NCI-H226 (cell line): ENCODE measurements around the gene CETP.
A peak's percentile ranks its signal among the peaks of the same experiment; 100 is the strongest.
"Not testable (repeated sequence)": the region's sequence is repeated elsewhere in the genome, so short reads cannot be mapped to it uniquely, and the experiment has no call there.

Experiments
- DNase-seq: peaks from one replicate; pipeline ENCODE4 v3.0.0-alpha.2; 2015

Gene CETP

DNA sequence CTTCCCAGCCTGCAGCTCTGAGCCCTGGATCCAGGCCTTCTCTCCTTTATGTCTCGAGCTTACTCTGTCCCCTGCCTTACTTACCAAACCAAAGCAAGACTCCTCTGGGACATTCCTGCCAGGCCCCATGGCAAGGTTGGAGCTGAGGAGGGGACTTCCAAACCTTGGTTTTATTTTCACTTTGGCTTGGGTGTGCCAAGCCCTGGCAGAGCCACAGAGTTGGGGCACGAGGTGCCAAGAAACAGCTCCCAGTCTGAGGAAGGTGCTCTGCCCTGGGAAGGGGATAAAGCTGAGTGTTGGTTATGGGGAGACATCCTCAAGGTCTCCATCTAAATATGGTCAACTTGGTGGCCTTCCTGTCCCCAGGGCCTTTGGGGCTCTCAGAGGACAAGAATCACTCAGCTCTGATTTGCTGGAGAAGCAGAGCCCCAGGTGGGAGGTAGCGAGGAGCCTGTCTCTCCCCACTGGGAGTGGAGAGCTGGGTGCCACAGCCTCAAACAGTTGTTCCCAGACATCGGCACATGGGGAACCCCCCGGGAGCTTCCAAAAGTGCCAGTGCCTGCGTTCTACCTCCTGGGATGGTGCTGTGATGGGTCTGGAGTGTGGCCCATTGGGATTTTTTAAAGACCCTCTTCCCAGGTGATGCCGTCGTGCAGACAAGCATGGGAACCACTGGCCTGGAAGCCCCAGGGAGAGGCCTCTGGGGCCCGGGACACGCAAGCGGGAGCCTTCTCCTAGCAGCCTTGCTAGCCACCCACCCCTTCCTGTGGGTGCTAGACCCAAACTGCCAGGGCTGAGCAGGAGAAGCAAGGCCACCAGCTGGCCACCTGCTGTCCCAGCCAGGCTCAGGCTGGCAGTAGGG, 37.9 kb downstream of the CETP start:
- no peak for DNase-seq

DNA sequence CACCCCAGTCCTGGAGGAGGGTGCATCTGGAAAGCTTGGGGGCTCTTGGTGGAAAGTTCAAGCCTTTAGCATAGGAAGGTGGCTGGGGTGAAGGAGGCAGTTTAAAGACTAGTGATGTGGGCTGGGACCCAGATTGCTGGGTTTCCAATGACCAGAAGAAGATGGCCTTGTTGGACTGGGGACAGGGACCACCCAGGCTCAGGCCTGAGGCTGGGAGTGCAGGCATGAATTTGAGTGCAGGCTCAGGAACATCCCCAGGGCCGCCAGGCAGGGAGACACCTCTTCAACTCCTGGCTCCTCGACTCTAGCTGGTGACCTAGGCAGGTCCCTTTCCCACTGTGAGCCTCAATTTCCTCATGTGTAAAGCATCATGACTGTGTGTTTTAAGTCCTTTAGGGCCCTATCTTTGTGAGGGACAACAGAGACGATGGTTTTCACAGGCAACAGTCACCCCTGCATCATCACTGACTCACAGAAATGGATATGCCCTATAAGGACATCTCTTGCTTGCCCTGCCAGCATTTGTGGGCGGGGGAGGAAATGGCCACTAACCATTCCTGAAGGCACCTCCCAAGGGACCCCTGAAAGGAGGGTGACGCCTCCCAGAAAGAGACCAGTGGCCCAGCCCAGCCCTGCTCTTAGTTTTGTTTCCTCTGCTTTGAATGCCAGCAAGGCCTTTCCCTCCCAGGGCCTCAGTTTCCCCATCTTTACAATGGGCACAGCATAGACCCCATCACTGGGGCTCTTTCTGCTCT, 38.7 kb downstream of the CETP start:
- peak; percentile 37 for DNase-seq

DNA sequence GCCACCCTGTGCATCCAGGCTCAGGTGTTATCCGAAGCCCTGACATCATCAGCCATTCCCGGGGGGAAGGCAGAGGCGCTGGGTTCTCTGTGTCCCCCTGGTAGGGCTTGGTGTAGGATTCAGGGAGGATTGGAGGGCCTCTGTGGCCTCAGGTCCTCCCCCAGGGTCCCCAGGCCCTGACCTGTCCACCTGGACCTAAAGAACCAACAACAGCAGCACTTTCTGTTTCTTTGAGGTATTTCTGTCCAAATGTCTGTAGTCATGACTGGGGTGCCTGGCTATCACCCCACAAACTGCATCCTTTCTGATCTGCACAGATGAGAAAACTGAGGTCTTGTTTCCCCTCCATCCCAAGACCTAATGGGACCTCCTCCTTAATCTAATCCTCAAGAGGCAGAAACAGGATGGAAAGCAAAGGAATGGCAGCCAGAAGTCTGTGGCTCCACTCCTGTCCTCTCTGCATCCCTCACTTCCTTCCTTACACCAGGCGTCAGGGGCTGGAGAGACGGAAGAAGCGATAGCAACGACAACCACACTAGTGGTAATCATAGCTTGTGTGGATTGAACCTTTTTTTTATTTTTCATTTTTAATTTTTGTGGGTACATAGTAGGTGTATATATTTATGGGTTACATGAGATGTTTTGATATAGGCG, 39.4 kb downstream of the CETP start:
- DNase-seq = no peak

DNA sequence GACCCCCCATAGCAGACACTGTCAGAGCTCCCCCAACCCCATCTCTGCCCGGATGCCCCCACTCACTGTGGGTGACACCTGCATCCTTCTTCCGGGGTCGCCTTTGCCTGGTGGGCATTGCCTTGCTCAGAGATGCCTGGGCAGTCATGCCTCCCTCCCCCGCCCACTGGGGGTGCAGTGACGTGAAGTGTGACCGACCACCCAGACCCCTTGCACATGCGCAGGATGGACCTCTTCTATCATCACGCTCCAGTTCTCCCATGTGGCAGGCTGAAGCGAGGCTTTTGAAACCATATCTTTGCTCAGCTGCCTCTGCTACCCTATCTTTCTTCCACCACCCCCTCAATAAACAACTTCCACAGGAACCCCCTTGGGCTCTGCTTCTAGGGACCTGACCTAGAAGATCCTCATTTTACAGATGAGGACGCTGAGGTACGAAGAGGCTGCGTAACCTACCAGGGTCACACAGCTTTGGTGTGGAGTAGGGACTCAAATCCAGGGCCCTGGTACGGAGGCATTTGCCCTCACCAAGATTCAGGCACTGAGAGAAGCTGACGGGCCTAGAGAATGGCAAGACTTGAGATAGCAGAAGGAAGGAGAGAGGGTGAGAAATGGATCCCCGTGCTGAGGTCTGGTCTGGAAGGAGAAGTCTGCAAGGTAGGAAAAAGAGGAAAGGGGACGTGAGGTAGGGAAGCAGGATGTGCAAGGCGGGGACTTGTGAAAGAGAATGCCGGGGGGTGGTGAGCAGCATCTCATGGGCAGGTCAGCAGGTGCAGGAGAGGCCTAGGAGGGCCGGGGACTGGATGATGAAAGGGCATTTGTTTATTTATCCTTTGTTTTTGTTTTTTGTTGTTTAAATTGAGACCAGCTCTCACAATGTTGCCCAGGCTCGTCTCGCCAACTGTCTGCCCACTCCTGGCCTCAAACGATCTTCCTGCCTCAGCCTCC, 42.0 kb downstream of the CETP start:
- DNase-seq = no peak

DNA sequence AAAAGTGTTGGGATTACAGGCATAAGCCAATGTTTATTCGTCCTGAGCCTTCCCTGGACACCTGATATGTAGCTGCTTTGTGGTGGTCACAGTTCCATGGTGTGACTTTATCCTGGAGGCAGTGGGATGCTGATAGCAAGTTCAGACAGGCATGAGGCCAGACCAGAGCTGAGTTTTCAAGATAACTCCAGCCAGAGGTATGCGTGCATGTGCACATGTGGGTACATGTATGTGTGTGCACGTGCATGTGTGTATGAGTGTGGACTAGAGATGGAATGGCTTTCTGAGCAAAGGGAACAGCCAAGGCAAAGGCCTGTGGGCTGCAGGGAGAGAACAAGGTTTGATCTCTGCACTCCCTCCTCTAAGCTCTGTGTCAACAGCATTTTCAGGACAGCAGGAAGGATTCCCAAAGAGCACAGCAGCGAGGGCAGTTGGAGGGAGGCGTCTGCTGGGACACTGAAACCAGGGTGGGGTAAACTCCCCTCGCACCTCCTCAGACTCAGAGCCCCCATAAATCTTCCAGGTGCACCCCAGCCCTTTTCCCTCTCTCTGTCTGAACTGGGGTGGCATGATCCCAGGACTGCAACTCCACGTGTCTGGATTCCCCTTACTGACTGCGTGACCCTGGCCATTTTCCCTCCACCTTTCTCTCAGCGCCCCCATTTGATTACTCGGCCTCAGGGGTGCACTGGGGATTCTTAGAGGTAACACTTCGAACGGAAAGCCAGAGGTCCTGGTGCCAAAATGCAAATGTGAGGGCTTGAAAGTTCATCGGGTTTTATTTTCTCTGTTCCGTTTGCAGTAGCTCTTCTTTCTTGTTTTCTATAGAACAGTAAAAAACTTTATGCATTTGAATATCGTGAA, 42.9 kb downstream of the CETP start:
- DNase-seq = no peak

DNA sequence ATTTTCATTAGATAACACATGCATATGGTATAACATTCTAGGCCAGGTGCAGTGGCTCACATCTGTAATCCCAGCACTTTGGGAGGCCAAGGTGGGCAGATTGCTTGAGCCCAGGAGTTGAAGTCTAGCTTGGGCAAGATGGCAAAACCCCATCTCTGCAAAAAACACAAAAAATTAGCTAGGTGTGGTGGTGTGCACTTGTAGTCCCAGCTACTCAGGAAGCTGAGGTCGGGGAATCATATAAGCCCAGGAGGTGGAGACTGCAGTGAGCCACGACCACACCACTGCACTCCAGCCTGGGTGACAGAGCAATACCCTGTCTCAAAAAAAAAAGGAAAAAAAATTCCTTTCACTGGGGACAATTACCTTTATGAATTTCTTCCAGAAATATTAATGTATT, 43.8 kb downstream of the CETP start:
- DNase-seq = not testable (repeated sequence)

DNA sequence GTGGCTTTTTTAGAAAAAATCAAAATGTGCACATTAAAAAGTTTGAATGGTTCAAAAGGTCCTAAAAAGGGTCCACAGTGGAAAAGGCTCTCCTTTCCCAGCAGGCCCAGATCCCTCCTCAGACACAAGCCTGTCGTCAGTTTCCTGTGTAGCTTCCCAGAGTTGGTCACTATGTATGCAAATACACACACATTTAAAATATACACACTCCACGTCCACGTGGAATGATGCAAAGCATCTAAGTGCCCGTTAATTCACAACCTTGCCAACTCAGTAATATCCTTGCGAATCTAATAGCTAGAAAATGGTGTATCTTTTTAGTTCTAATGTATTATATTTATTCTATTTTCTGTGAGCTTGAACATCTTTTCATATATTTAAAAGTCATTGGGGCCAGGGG, 45.3 kb downstream of the CETP start:
- DNase-seq = no peak

DNA sequence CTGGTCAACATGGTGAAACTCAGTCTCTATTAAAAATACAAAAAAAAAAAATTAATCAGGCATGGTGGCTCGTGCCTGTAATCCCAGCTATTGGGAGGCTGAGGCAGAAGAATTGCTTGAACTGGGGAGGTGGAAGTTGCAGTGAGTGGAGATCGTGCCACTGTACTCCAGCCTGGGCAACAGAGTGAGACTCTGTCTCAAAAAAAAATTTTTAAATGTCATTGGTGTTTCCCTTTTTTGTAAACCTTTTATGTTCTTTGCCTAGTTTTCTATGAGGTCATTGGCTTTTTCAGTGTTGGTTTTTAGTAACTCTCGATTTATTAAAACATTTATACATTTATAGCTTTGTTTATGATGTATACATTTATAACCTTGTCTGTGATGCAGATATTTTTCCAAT, 45.8 kb downstream of the CETP start:
- DNase-seq = no peak

DNA sequence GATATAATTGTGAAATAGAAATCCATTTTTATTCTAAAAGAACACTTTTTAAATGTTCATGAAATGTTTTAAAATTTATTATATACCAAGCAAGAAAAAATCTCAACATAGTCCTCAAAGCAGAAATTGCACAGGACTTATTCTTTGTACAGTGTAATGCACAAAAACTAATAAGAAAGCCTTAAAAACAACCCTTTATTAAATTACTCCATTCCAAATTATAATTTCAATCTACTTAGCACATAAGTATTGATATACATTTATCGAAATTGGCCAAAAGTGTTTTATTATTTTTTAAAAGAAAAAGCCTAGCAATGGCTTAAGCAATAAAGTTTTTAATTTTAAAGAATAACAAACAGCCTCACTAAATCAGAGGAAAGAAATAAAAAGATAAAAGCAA, 46.7 kb downstream of the CETP start:
- no peak for DNase-seq

DNA sequence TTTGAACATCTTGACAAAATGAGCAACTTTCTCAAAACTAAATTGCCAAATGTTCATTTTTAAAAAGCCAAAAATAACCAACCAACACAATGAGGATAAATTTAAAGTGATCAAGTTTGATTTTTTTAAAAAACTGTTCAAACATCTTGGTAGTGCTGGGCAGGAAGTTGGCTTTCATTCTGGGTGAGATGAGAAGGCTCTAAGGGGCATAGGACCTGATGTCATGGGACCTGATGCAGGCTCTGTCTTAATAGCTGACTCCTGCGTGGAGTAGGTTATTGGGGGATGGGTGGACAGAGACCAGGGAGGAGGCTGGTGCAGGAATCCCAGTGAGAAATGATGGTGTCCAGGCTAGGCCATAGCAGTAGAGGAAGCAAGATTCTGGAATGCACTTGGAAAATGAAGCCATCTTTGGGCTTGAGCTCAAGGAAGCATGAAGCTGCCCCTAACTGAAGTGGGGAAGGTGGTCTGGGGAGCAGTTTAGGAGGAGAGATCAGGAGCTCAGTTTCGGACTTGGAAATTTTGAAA, 48.0 kb downstream of the CETP start:
- DNase-seq = no peak

DNA sequence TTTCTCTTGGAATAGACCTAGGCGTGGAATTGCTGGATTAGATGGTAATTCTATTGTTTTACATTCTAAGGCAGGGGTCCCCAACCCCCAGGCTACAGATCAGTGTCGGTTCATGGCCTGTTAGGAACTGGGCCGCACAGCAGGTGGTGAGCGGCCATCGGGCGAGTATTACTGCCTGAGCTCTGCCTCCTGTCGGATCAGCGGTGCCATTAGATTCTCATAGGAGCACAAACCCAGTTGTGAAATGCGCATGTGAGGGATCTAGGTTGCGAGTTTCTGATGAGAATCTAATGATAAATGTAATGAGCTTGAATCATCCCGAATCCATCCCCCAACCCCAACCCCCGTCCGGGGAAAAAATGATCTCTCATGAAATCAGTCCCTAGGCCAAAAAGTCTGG, 50.6 kb downstream of the CETP start:
- no peak for DNase-seq

DNA sequence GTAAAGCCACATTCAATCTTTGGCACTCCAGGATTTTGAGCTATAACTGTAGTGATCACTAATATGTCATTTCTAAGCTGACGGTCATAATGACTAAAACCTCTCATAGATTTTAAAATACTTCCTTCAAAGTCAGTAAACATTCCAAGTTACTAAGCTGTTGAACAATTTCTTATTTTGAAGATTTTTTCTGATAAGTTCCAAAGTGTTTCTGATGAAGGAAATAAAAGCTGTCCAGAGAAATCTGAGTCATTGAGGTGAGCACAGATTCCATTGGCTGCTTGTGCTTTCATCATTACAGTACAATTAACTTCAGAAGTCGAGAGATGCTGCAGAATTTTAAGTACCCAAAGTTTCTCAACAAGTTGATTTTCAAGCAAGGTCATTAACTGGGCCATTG, 51.5 kb downstream of the CETP start:
- DNase-seq = peak; percentile 51

DNA sequence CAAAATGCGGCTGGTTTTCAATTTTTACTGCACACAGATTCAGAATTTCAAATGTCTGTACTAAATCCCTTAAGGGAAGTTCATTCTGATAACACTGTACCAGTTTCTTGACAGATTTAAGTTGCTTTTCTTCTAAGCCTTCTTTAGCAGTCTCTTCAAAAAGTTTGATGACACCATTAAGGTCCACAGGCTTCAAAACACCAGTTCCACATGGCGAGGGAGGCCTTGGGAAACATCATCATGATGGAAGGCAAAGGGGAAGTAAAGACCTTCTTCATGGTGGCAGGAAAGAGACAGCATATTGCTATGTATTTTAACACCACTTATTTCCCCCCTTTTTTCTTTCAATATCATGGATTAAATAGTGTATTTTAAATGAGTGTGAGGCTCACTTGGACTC, 52.2 kb downstream of the CETP start:
- DNase-seq = no peak

DNA sequence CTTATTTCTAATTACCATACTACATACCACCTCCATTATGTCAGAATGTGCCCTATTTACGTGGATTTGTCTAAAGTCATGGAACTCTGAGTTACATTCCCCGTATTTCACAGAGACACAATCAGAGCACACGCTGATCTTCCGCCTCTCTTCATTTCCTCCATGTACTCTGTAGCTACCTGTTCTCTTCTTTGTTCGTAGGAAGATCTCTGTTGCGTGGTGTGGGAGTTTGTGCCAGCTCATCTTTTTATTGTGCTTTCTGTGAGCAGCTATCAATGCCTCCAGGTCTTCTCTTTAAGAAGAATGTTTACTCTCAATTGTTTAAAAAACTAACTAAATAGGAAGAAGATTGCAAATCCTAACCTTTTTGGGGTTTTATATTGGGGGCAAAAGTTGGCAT, 54.6 kb downstream of the CETP start:
- no peak for DNase-seq

DNA sequence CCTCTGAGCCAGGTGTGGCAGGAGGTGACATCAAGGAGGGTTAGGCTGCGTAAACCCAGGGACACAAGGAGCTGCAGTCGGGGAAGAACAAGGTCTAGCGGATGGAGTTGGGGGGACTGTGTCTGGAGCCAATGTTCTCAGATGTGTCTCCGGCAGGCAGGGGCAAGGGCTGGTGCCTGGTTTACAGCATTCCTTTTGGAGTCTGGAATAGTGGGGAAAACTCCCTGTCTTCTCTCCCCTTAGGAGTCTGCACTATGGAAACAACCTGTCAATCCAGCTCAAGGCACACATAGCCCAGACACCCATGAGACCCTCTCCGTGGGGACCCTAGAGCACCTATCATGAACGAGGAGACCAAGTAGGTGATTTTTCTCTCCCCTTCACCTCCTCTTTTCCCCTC, 55.1 kb downstream of the CETP start:
- DNase-seq = no peak

DNA sequence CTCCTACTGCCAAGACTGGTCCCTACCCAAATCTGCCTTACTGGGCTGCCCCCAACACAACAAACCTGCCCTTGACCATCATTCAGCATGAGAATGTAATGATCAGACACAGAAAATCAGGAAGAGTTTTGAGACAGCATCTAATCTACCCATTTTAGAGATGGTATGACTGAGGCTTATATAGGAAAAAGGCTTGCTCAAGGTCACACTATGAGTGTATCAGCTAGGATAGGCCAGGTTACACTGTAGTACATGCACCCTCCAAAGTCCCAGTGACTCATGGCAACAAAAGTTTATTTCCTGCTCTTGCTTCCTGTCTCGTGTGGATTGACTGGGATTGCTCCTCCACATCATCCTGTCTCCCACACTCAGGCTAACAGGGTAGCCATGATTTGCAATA, 55.5 kb downstream of the CETP start:
- DNase-seq = peak; percentile 60

DNA sequence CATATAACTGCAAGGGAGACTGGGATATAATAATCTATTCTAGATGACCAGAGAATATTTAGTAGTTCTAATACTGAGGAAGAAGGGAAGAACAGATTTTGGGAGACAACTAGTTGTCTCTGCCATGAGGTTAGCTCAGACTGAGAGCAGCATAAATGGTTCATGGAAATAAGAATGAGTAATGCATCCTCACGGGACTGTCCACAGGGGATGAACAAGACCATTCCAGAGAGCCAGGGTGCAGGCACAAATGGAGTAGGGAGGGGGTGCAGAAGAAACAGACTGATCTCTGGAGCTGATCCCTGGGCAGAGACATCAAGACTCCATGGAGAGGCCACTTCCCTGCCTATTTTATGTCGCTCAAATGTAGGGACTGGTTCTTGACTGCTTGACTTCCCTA, 58.0 kb downstream of the CETP start:
- DNase-seq = no peak

DNA sequence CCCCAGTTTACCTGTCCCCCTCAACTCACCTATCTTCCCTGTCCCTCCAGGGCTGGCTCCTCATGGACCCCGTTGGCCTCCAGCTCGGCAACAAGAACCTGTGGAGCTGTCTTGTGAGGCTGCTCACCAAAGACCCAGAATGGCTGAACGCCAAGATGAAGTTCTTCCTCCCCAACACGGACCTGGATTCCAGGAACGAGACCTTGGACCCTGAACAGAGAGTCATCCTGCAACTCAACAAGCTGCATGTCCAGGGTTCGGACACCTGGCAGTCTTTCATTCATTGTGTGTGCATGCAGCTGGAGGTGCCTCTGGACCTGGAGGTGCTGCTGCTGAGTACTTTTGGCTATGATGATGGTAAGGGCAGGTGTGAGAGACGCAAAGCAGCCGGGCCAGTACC, 58.9 kb downstream of the CETP start:
- DNase-seq = no peak

DNA sequence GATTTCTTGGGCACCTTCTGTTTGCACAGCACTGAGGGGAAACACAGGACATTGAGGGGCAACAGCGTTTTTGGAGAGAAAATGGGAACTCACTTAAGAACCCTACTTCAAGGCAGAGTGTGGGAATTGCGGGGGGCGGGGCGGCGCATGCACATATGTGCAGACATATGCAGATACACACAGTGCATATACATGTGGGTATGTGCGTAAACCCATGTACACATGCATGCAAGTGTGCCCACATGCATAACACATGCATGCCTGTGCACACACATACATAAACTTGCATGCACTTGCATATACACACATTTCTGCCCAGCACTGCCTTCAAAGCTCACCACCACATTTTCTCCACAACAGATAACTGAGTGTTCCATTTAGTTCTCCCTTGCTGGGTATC, 60.0 kb downstream of the CETP start:
- DNase-seq = no peak

DNA sequence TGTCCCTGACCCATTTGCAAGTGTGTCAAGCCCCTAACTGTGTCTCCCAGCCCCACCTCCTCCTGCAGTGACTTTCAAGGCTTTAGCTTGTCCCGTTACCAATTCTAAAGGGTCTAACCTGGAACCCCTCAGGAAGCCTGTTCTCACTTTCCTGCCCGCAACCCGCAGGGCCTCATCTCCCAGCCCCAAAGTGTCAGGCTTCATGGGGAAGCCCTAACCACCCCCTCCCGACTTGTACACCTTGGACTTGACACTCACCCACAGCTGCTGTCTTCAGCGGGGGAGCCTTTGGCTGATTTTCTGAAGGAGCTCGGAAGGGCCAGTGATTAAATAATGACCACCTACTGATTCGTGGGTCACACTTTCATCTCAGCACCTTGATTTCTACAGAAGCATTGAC, 60.7 kb downstream of the CETP start:
- no peak for DNase-seq

DNA sequence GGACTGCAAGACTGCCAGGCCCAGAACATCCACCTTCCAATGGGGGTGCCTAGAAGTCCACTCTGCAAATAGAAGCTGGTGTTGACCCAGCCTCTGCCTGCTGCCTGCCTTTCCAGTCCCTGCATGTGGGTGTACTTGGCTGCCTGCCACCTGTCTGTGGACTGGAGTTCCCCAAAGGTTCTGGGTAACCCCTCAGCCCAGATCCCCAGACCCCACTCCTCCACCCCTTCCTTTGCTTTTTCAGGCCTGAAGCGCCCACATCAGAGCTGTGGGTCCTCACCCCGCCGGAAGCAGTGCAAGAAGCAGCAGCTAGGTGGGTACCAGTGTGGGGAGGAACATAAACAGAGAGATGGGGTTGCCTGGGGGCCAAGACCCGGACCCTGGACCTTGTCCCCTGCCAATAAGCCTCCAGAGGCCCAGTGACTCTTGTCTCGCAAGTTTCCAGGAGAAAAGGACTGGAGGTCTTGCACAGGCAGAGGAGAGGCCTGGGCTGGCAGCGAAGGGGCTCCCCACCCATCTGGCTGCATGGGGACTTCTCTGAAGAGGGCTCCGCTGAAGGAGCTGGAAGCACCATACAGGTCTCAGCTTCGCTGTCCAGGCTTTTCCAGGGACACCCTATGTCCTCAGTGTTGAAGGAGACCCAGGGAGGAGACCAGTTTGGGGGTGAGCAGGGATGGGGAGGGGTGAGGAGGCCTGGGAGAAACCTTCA, 61.9 kb downstream of the CETP start:
- no peak for DNase-seq
